ENCODE measurements around the gene KCNQ4.

GRCh38 chr1:40785446-40785845, 1.9 kb downstream of the KCNQ4 start:
- TF ChIP-seq PATZ1 (CRISPR knock-in tag; IDR thresholded peaks at IDR 0.05; ENCODE audit: borderline replicate concordance) (no peak), ARNTL (CRISPR knock-in tag; IDR thresholded peaks at IDR 0.05; ENCODE audit: borderline replicate concordance, low read depth) (no peak), TCF4 (CRISPR knock-in tag; IDR thresholded peaks at IDR 0.05; ENCODE audit: borderline replicate concordance) (no peak), RARB (CRISPR knock-in tag; IDR thresholded peaks at IDR 0.05) (no peak)
- TF ChIP-seq, protein P1, sequence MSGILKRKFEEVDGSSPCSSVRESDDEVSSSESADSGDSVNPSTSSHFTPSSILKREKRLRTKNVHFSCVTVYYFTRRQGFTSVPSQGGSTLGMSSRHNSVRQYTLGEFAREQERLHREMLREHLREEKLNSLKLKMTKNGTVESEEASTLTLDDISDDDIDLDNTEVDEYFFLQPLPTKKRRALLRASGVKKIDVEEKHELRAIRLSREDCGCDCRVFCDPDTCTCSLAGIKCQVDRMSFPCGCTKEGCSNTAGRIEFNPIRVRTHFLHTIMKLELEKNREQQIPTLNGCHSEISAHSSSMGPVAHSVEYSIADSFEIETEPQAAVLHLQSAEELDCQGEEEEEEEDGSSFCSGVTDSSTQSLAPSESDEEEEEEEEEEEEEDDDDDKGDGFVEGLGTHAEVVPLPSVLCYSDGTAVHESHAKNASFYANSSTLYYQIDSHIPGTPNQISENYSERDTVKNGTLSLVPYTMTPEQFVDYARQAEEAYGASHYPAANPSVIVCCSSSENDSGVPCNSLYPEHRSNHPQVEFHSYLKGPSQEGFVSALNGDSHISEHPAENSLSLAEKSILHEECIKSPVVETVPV (CRISPR knock-in tag; IDR thresholded peaks at IDR 0.05): no peak
- TF ChIP-seq, protein P2, sequence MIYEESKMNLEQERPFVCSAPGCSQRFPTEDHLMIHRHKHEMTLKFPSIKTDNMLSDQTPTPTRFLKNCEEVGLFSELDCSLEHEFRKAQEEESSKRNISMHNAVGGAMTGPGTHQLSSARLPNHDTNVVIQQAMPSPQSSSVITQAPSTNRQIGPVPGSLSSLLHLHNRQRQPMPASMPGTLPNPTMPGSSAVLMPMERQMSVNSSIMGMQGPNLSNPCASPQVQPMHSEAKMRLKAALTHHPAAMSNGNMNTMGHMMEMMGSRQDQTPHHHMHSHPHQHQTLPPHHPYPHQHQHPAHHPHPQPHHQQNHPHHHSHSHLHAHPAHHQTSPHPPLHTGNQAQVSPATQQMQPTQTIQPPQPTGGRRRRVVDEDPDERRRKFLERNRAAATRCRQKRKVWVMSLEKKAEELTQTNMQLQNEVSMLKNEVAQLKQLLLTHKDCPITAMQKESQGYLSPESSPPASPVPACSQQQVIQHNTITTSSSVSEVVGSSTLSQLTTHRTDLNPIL (CRISPR knock-in tag; IDR thresholded peaks at IDR 0.05; ENCODE audit: low read depth): no peak
